HFF-Myc (cell line): ENCODE measurements around the gene PPM1J.

Experiments
- DNase-seq: peaks from one replicate; pipeline ENCODE4 v3.0.0-alpha.2; 2011; ENCODE audit warnings: low read depth; ENCODE audit errors: extremely low read depth
- H3K4me3 ChIP-seq: replicated peaks from 2 replicates; pipeline ENCODE4 v1.5.1; 2011; ENCODE audit warnings: low read depth, mild to moderate bottlenecking, control low read depth, low read length
- TF ChIP-seq, protein P1 (sequence below): IDR thresholded peaks from 2 replicates; pipeline ENCODE4 v1.5.1; 2012; ENCODE audit warnings: mild to moderate bottlenecking, low read depth, low read length, control low read depth; ENCODE audit errors: missing control alignments

The PPM1J gene

DNA sequence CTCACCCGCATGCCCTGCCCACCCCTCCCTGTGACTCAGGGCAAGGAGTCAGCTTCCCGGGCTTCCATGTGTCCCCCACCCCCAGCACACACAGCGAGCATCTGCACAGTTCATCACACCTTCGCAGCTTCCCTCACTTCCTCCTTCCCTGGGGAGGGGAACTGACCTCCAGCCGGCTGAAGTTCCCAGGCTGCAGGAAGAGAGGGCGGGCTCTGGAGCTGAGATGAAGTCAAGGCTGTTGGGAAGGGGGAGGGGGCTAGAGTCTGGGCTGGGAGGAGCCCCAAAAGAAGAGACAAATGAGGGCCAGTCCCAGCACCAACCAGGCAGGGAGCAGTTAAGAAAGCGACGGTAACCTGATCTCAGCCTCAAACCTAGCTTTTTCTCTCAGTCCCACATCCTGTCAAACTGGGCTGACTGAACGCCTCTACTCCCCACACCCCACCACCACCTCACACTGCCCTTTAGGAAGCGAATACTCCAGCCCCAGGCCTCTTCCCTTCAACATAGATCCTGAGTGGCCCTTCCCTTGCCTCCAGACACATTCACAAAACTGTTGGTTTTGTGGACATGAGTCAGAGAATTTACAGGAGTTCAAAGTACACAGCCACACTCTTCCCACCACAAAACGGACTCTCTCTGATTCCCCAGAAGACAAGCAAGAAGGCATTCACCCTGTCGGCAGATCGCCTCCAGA, 10.1 kb downstream of the PPM1J start:
- H3K4me3 ChIP-seq: peak overlapping the region; percentile 89
- TF ChIP-seq, protein P1, sequence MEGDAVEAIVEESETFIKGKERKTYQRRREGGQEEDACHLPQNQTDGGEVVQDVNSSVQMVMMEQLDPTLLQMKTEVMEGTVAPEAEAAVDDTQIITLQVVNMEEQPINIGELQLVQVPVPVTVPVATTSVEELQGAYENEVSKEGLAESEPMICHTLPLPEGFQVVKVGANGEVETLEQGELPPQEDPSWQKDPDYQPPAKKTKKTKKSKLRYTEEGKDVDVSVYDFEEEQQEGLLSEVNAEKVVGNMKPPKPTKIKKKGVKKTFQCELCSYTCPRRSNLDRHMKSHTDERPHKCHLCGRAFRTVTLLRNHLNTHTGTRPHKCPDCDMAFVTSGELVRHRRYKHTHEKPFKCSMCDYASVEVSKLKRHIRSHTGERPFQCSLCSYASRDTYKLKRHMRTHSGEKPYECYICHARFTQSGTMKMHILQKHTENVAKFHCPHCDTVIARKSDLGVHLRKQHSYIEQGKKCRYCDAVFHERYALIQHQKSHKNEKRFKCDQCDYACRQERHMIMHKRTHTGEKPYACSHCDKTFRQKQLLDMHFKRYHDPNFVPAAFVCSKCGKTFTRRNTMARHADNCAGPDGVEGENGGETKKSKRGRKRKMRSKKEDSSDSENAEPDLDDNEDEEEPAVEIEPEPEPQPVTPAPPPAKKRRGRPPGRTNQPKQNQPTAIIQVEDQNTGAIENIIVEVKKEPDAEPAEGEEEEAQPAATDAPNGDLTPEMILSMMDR: no peak
- peak; percentile 94 for DNase-seq

DNA sequence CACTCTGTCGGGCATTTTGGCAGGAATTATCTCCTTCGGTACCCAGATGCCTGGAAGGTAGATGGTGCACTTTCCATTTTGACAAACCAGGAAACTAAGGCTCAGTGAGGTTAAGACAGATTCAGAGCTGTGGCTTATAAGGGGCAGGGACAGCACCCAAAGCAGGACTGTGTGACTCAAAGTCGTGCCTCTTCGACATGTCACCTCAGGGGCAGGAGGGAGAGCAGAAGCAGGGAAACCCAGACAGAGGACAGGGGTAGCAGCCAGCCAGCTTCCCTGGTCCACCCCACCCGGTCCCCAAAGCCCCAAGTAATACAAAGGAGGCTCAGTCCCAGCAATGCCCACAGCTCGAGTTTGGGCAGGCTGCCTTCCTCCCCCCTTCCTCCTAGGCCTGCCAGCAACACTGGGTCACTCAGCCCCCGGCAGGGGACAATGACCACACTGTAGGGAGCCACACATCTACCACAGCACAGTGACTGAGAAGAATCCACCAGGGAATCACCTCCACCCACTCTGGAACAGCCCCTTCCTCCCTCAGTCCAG, 10.7 kb downstream of the PPM1J start:
- TF ChIP-seq, protein P1: no peak
- H3K4me3 ChIP-seq: peak overlapping the region; percentile 89
- DNase-seq: no peak

DNA sequence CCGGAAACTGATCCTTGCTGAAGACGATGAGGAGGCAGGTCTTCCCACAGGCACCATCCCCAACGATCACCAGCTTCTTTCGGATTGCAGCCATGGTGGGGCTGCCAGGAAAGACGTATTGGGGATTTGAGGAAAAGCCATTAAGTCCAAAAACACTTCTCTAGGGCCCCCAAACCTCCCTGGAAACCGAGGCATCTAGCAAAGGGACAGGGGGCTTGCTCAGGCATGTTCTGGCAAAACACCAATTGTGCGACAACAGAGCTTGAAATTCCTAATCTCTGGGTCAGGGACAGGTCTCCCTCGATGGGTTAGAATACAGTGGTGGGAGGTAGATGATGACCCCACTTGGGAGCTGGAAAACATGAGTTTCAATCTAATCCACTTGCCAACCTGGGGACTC, 11.4 kb downstream of the PPM1J start:
- no peak overlapping the region for H3K4me3 ChIP-seq
- DNase-seq: no peak
- TF ChIP-seq, protein P1: no peak

DNA sequence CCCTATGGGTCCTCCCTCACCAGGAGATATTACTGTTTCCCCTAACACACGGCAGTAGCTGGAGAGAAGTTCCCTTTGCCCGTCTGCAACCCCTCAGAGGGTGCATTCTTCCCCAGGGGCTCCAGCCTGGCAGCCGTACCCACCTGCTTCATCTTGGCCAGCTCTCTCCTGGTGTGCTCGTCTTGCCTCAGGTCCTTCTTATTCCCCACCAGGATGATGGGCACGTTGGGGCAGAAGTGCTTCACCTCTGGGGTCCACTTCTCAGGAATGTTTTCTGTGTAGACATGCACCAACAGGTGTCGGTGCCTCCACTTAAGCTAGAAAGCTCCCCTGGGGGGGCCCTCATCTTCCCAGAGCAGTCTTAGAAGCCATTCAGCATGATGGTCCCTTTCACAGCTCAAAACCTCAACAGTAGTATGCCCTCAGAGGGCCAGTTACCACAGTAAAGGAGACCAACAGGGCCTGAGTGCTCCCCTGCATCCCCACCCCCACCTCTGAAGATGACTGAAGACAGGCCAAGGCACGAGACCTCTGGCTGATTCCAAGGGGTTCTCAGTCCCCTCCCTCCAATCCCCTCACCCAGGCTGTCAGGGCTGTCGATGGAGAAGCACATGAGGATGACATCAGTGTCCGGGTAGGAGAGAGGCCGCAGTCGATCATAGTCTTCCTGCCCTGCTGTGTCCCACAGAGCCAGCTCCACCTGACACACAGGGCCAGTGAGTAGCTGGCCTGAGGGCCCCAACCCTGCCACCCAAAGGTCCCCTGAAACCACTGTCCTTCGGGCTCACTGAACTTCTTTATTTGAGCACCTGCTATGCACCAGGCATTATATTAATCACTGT, 12.5 kb downstream of the PPM1J start:
- no peak overlapping the region for H3K4me3 ChIP-seq
- TF ChIP-seq, protein P1: no peak
- DNase-seq: no peak

DNA sequence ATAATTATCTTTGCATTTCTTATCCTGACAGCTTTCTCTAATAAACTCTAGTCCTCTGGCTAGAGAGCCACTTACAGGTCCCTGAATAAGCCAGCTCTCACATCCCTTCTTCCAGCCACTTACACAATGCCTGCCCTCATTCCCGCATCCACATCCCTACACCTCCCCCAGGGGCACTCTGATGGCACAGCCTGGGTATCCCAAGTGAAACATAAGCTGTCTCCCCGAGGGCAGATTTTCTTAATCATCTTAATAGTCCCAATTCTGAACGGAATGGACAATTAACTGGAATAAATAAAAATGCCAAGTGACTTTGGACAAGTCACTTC, 13.1 kb downstream of the PPM1J start:
- TF ChIP-seq, protein P1: no peak
- DNase-seq: no peak

DNA sequence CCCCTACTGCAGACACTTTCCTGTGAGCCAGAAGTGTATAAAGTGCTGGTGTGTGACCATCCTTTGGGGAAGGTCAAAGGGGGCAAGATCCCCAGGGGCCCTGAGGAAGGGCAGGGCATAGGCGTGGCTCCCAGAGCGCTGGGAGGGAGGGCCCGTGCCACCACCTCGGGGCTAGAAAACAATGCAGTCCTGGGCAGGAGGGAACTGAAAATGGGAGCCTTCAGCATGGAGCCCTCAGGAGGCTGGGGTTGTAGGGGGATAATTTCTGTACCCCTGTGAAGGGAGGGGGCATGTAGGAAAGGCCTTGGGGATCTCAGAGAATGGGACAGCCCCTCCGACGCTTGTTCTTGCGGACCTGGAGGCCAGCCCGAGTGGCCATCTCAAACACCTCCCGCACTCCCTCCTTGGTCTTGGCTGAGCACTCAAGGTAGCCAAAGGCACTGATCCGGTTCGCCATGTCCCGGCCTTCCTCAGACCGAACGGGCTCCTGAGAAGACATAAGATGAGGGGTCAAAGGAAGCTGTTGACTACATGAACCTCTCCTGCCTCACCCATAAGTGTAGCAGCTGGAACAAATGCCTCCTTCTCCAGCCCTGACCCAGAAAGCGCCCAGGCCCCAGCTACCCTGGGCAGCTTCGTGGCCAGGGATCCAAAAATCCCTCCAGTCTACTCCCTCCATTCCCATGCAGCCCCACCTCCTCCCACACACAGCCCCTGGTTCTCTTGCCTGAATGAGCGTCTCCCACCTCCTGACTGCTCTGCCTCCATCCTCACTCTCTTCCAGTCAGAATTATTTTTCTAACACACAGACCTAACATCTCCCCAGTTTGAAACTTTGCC, 13.7 kb downstream of the PPM1J start:
- DNase-seq: no peak
- no peak overlapping the region for H3K4me3 ChIP-seq
- TF ChIP-seq, protein P1: no peak

More for the DNA sequence above, 13.1 kb downstream of the PPM1J start:
- no peak overlapping the region for H3K4me3 ChIP-seq
